Measurements from ENCODE around the gene MAP1A.

Gene MAP1A

DNA sequence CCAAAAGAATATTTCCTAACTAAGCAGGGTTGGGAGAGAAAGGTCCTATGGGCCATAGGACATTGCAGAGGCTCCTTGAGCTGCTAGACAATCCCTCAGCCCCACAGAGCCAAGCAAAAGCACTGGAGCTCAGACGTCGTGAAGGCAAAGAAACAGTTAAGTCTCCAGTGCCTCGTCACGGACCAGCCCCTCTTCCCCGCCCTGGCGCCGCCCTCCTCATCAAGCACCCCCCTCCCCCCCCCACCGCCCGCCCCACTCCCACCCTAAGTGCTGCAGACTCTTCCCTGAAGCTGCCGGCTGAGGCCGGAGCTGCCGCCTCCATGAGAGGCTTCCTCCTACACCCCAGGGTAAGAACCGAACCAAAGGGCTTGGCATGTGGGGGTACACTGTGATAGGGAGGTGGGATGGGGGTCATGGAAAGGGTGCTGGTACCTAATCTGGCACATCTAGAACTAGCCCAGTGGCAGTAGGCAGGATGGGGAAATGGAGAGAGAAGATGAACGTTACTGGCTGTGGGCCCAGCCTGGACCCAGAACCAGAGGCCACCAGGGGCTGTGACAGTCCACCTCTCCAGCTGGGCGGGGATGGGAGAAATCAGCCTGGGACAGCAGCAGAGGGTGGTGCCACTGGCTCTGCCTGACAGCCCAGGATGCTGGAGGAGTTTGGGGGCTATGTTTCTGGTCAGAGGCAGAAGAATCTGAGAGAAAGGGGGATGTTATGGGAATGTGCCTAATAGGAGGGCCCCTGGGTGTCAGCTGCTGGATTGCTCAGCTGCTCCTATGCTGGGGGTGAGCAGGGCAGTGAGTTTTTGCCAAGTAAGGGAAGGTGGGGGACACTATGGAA, at the start of gene MAP1A:
Gene MAP1A (plus strand): TSS at position 255 of the 843 bp plus-strand sequence. CDS start 3,866 bp downstream, outside the sequence.
- DNase-seq: peak in 1 of 3 donors; percentile 23

- DNase-seq: no peak
These were observed 47.5 kb upstream of the MAP1A start for GRCh38 chr15:43469867-43470266.

DNA sequence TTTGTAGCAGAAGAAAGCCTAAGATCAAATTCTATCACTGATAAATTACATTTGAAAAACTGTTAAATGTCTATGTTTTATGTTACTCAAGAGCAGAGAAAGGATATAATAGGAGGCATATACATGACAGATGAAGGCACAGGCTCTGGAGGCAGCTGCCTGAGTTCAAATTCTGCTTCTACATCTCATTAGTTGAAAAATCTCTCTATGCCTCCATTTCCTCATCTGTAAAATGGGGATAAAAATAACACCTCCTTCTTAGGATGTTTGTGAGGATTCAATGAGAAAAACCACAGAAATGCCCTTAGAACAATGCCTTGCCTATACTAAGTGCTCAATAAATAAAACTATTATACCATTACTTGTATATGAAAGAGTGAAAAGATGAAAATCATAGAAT, 45.4 kb upstream of the MAP1A start:
- no peak for DNase-seq

DNA sequence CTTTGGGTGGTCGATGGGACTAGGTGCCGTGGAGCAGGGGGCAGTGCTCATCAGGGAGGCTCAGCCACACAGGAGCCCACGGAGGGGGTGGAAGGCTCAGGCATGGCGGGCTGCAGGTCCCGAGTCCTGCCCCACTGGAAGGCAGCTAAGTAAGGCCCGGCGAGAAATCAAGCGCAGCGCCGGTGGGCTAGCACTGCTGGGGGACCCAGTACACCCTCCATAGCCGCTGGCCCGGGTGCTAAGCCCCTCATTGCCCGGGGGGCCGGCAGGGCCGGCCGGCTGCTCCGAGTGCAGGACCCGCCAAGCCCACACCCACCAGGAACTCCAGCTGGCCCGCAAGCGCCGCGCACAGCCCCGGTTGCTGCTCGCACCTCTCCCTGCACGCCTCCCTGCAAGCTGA, 43.5 kb upstream of the MAP1A start:
- DNase-seq: no peak

DNA sequence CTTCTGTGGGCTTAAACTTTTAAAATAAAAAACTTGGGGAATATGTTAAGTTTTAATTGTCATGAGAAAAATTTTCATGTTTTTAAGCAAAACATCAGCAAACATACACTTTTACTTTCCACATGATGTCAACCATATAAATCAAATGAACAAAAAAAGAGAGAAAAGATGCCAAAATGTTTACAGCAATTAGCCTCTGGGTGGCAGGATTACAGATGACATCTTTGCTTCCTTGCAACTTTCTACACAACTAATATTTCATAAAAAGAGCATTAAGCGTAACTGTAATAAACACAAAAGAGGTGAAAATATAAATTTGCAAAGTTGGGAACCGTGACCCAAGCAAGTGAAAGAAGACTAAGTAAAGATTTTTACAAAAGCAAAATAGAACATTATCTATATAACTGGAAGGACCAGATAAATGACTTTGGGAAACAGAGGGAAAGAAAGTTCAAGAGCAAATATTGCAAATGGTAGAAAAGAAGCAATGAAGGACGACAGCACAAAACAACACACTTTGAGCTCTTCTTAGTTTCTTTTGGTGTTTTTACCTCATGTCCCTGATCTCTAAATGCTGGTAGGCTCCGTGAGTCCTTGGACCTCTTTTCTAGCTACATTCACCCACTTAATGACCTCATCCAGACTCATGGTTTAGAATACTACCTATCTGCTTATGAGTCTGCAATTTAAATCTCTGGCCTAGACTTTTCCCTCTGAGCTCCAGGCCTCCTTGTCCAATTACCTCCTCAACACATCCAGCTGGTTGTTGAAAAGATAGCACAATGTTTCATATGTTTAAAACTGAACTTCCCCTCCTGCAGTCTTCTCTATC, 33.9 kb upstream of the MAP1A start:
- peak; percentile 13 to 32 (median 20) for DNase-seq

DNA sequence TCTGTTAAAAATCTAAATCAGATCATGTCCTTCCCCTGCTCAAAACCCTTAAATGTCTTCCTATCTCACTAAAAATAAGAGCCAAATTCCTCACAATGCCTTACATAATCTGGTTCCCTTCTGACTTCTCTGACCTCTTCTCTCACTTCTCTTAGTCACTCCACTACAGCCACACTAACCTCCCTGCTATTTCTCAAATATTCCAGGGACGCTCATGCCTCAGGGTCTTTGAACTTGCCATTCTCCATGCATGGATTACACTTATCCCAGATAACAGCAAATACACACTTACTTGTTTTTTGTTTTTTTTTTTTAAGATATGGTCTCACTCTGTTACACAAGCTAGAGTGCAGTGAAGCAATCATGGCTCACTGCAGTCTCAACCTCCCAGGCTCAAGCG, 33.0 kb upstream of the MAP1A start:
- DNase-seq: no peak

DNA sequence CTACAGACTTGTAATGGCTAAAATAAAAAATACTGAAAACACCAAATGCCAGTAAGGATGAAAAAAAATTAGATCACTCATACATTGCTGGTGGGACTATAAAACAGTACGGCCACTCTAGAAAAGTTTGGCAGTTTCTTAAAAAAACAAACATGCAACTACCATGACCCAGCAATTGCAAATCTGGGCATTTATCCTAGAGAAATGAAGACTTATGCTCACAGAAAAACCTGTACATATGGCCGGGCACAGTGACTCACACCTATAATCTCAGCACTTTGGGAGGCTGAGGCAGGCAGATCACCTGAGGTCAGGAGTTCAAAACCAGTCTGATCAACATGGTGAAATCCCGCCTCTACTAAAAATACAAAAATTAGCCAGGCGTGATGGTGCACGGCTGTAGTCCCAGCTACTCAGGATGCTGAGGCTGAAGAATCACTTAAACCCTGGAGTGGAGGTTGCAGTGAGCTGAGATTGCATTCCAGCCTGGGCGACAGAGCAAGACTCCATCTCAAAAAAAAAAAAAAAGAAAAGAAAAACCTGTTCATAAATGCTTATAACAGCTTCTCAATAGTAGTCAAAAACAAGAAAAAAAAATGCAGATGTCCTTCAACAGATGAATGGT, 30.0 kb upstream of the MAP1A start:
- no peak for DNase-seq

DNA sequence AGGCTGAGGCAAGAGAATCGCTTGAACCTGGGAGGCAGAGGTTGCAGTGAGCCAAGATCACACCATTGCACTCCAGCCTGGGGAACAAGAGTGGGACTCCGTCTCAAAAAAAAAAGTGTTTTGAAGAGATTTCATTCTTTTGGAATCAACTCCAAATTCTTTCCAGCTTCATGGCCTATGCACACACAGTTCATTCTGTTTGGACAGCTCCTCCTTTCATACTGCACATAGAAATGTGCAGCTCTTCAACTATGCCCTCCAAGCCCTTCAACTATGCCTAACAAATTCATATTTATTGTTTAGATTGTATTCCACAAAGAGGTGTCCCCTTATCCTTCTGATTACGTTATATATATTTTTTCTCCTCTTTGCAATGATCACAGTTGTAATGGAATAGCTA, 28.6 kb upstream of the MAP1A start:
- no peak for DNase-seq

- DNase-seq: no peak
These were observed 28.2 kb upstream of the MAP1A start for GRCh38 chr15:43489191-43489590.

DNA sequence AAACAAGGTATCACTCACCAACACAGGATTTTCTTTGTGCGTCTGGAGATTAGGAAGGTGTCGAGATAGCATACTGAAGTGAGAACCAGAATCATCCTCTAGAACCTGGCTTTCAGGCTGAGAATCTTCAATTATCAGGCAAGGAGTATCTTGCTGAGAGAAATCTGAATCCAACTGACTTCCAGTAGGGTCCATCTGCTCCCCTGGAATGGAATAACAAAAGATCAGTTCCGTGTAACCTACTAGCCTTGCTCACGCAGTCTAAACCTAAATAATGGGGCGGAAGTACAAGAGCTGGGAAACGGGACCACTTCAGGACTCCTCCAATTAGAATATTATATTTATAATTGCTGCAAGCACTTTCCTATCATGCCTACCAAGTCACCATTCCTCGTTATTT, 25.1 kb upstream of the MAP1A start:
- DNase-seq: no peak

GRCh38 chr15:43492673-43493601, 24.5 kb upstream of the MAP1A start, which contains the start of gene TP53BP1:
Gene TP53BP1, minus strand, starts transcription at chr15:43493156. Its CDS starts 113 bp downstream, at chr15:43493043.
- peak; percentile 96 to 97 (median 96) for DNase-seq

DNA sequence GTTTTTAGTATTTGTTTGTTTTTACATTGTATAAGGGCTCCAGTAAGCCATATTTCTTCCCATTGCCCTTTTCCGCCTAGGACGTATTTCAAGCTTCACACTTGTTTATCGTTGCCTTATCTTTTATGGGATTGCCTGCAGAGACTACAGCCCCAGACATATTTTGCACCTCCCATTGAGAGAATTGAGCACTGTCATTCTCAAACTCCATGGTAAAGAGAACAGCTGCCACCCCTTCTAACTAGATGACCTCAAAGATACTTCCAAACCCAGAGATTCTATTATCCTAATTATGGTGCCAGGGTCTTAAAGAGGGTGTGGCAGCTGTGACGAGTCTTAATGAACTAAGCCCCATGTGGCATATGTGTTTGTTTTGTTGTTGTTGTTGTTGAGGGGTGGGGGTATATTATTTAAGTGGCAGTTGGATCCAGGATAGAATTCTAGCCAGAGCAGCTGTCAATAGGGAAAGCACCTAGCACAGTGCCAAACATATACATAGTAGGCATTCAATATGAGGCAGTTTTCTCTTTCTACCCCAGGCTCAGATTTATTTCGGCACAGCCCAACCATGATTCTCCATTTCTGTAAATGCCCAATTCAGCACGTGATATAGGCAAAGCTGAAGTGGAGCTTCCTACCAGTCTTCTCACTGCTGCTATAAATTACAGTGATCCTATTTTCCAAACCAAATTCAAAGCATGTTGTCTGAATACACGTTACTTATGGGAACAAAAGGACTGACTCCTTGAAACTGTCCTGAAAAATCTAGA, 23.5 kb upstream of the MAP1A start:
- no peak for DNase-seq

GRCh38 chr15:43498990-43499389, 18.4 kb upstream of the MAP1A start:
- DNase-seq: no peak

DNA sequence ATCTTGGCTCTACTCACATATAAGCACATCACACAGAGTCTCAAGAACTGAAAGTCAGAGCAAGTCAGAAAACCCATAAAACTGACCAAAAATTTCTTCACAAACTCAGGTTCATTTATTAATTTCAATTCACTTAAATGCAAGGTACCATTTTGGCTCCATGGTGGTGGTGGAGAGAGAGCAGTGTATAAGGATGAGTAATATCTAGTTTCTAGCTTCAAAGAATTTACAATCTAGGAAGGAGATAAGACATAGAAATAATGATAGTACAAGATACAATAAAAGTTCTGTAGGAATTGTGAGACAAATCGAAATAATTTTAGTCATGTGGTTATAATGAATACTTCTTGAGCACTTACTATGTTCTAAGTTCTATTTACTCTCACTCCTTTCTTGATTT, 17.8 kb upstream of the MAP1A start:
- no peak for DNase-seq

GRCh38 chr15:43505738-43506137, 11.7 kb upstream of the MAP1A start:
- no peak for DNase-seq

GRCh38 chr15:43508421-43508820, 9.0 kb upstream of the MAP1A start:
- no peak for DNase-seq

DNA sequence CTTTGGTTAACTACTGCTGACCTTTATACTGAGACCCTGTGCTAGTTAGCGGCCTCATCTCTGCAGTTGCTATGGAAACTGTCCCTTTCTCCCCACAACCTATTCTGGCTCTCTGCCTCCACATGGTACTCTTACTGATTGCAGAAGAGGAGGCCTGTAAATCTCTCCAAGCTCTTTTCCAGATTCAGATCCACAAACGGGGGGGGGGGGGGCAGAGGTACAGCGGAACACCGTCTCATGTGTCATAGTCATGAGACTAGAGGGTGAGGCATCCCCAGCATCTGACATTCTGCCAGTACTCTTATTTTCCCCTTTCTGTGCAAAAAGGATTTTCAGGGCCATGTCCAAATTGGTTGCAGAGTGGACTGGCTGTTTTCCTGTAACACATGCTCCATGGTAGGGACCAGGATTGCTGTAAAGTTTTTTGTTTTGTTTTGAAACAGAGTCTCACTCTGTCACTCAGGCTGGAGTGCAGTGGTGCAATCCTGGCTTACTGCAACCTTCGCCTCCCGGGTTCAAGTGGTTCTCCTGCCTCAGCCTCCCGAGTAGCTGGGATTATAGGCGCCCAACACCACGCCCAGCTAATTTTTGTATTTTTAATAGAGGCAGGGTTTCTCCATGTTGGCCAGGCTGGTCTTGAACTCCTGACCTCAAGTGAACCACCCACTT, 8.3 kb upstream of the MAP1A start:
- peak; percentile 24 to 38 (median 27) for DNase-seq

DNA sequence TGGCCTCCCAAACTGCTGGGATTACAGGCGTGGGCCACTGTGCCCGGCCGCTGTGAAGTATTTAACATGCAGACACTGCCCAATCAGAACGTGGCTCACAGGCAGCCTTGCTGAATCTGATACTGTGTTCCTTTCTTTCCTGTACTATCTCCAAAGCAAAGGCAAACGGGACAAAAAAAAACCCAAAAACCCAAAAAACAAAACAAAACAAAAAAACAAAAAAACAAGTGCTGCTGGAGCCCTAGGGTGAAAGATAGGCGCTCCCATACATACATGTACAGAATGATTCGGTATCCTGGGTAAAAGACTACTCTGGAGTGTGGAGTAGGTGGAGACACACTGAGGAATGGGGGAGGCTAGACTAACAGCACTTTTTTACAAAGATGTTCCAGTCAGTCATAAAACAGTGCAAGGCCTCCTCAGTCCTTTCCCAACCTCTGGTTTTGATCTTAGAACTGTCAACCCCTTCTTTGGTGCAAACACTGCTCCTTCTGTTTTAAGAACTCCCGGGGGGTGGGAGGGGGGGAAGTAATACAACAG, 7.7 kb upstream of the MAP1A start:
- DNase-seq: no peak

DNA sequence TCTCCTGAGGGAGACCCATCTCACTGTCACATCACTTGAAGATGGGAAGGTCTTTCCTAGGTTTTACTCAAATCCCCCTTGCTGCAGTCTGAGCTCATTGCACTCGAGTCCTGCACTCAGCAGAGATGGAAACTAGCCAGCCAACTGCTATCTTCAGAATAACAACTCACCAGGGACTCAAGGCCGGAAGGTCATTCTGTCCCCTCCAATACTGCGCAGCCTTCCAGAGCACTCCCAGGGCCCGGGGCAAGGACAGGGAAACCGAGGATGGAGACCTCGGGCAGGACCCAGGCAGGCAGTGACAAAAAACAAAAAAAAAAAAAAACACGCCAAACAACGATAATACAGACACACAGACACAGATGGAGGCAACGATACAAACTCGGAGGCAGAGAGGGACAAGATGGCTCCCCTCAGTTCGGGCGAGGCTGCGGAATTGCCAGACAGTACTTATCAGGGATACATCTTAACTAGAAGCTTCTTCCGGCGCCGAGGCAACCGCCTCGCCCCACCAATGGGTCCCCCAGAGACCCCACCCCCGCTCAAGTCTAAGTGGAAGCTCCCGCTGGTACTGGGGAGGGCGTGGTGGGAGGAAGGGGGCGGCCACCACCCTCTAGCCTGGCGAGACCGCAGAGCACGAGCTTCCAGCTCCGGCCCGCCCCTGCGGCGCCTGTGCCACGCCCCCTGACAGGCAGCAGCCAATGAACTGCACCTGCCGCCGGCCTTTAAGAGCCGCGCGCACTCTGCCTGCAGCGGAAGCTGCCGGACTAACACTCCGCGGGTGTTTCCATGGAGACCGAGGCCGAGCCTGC, 7.0 kb upstream of the MAP1A start:
- DNase-seq: peak; percentile 98 to 99 (median 99)
